ENCODE measurements around the gene IFI27L1.

DNA sequence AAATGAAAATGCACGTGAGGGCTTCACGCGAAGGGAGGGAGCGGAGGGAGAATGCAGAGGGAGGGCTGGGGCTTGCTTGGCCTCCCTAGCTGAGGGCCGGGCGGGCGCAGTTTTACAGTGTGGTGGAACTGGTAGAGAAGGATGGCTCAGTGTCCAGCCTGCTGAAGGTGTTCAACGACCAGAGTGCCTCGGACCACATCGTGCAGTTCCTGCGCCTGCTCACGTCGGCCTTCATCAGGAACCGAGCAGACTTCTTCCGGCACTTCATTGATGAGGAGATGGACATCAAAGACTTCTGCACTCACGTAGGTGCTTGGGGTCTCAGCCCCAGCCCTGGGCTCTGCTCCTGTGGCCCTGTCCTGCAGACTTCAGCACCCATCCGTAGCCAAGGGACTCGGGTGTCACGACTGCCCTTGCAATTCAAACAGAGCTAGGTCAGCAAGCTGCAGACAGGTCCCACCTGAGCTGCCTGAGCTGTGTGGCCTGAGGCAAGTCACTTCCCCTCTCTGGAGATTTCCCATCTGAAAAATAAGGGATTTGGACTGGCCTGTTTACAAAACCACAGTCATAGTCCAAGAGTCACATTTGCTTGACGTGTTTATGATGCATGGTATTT is 36.5 kb upstream of the IFI27L1 start:
- TF ChIP-seq, protein P1, sequence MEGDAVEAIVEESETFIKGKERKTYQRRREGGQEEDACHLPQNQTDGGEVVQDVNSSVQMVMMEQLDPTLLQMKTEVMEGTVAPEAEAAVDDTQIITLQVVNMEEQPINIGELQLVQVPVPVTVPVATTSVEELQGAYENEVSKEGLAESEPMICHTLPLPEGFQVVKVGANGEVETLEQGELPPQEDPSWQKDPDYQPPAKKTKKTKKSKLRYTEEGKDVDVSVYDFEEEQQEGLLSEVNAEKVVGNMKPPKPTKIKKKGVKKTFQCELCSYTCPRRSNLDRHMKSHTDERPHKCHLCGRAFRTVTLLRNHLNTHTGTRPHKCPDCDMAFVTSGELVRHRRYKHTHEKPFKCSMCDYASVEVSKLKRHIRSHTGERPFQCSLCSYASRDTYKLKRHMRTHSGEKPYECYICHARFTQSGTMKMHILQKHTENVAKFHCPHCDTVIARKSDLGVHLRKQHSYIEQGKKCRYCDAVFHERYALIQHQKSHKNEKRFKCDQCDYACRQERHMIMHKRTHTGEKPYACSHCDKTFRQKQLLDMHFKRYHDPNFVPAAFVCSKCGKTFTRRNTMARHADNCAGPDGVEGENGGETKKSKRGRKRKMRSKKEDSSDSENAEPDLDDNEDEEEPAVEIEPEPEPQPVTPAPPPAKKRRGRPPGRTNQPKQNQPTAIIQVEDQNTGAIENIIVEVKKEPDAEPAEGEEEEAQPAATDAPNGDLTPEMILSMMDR (IDR thresholded peaks at IDR 0.05; ENCODE audit: low read depth, low read length) = no peak
- no peak for TF ChIP-seq EZH2phosphoT487 (IDR thresholded peaks at IDR 0.05; ENCODE audit: low read depth)
